ENCODE data around the gene RPTOR. TPM values are rescaled to one million over a fixed set of nuclear protein-coding genes. Genes with fewer than 3 reads are reported as not detected.

The RPTOR gene
- total and polyA plus RNA-seq, 10 of the 15 experiments (the other 5 are each of a cell fraction or from before 2014, with no cell fraction given) = 0.18 to 32.1 (median 7.8) TPM

GRCh38 chr17:80929449-80929848 lies 384.8 kb downstream of the RPTOR start (continued):
- TF ChIP-seq E2F8 (IDR thresholded peaks at IDR 0.05; ENCODE audit: low read depth, partially characterized antibody) (no peak), ZBTB4 (CRISPR knock-in tag; IDR thresholded peaks at IDR 0.05) (no peak), NRF1 (conservative IDR thresholded peaks at IDR 0.05; ENCODE audit: low read depth, low read length) (no peak), SIX5 (IDR thresholded peaks at IDR 0.05; ENCODE audit: low read depth, low read length, severe bottlenecking) (no peak), MEF2A (IDR thresholded peaks at IDR 0.05; ENCODE audit: insufficient read depth, low read depth, low read length) (no peak), ZSCAN29 (IDR thresholded peaks at IDR 0.05) (no peak), MTA2 (IDR thresholded peaks at IDR 0.05; ENCODE audit: low read depth) (peak; percentile 31; the same call in 1 of the 2 replicates), BHLHE40 (IDR thresholded peaks at IDR 0.05; ENCODE audit: borderline replicate concordance in 1 of 2, low read depth in 2 of 2, low read length in 1 of 2) (peak; percentile 25 to 40; a peak in 1 of 4 replicates), CHD4 (IDR thresholded peaks at IDR 0.05) (no peak), CBX3 (IDR thresholded peaks at IDR 0.05; ENCODE audit: borderline replicate concordance, low read depth) (no peak), HDAC6 (IDR thresholded peaks at IDR 0.05; ENCODE audit: unreplicated experiment) (no peak), SKIL (IDR thresholded peaks at IDR 0.05; ENCODE audit: low read depth, poor library complexity, severe bottlenecking) (no peak), RELB (IDR thresholded peaks at IDR 0.05; ENCODE audit: low read depth) (peak; percentile 78), NR2F1 (conservative IDR thresholded peaks at IDR 0.05) (no peak), NBN (IDR thresholded peaks at IDR 0.05) (0 out of 2 replicates have a peak, but pooled peaks have one; percentile 28), TCF12 (IDR thresholded peaks at IDR 0.05; ENCODE audit: low read depth, low read length) (peak; percentile 85; the same call in 1 of the 2 replicates), ATF2 (IDR thresholded peaks at IDR 0.05; ENCODE audit: low read length) (no peak), GABPA (IDR thresholded peaks at IDR 0.05; ENCODE audit: low read depth) (no peak)
